Testis (tissue), 3 donors: ENCODE results near the gene SDCCAG8. TPM values are rescaled to one million over a fixed set of nuclear protein-coding genes. Genes with fewer than 3 reads are reported as not detected.

ENCODE experiments used
- DNase-seq: peaks from one replicate; pipeline ENCODE4 v3.0.0-alpha.2; 2019
- H3K27ac ChIP-seq, 2 donors: fragments of 200-600 bp; sonication (generic); one replicate each; pipeline ENCODE4 v1.5.1; 2019
- H3K27me3 ChIP-seq: fragments of 200-600 bp; sonication (generic); one replicate; pipeline ENCODE4 v1.5.1; 2019
- H3K36me3 ChIP-seq: fragments of 200-600 bp; sonication (generic); one replicate; pipeline ENCODE4 v1.5.1; 2017; ENCODE audit warnings: low read depth; ENCODE audit errors: missing control alignments
- H3K4me1 ChIP-seq: fragments of 200-600 bp; sonication (generic); one replicate; pipeline ENCODE4 v1.5.1; 2019
- H3K4me3 ChIP-seq, 2 donors: fragments of 200-600 bp; sonication (generic); one replicate each; pipeline ENCODE4 v1.5.1; 2017 to 2019
- H3K9me3 ChIP-seq: fragments of 200-600 bp; sonication (generic); one replicate; pipeline ENCODE4 v1.5.1; 2017
- POLR2A ChIP-seq: fragments of 450-650 bp; IDR thresholded peaks from one replicate; pipeline ENCODE4 v1.6.1; 2017; ENCODE audit warnings: antibody characterized with exemption, mild to moderate bottlenecking, moderate library complexity
- whole genome bisulfite sequencing, 2 donors: methylation state at CpG; one replicate each; pipeline ENCODE4 v1.1.5; 2018; 5-methylcytosine and 5-hydroxymethylcytosine counted together
- intact Hi-C: fragments of 100-400 bp; cut with DNase I; formaldehyde crosslinking; loops from one replicate; pipeline ENCODE4 v1.15.1; 2023; ENCODE audit warnings: low total_unique reads
- polyA plus RNA-seq: library from polyadenylated mRNA; stranded (reverse); fragments of 350-450 nt; fragmentation: Illumina TruSeq; extraction: RNeasy Lipid Tissue Mini Kit (QIAGEN cat#74804); gene quantifications from one replicate; pipeline ENCODE4 v1.2.3, GENCODE V29; 2014; ENCODE audit warnings: low read depth, low replicate concordance; ENCODE audit not compliant: insufficient read depth
- total RNA-seq, 2 donors: library from RNA; depleted of rRNA; stranded (reverse); fragments of >200 nt; gene quantifications; one replicate each; pipeline ENCODE4 v1.2.3, GENCODE V29; 2016
- TF ChIP-seq, protein P1 (sequence below), 3 experiments: fragments of 450-650 bp in 2 of 3; fragments of 200-600 bp in 1 of 3; sonication (generic) in 1 of 3; IDR thresholded peaks; one replicate each; pipeline ENCODE4 v1.5.1; 2016 to 2019; ENCODE audit warnings: antibody characterized with exemption in 3 of 3, mild to moderate bottlenecking in 2 of 3, moderate library complexity in 1 of 3

SDCCAG8 gene
- total and polyA plus RNA-seq, 3 donors from 2014 or later, result 21.9 to 45.4 (median 40.6) TPM

DNA sequence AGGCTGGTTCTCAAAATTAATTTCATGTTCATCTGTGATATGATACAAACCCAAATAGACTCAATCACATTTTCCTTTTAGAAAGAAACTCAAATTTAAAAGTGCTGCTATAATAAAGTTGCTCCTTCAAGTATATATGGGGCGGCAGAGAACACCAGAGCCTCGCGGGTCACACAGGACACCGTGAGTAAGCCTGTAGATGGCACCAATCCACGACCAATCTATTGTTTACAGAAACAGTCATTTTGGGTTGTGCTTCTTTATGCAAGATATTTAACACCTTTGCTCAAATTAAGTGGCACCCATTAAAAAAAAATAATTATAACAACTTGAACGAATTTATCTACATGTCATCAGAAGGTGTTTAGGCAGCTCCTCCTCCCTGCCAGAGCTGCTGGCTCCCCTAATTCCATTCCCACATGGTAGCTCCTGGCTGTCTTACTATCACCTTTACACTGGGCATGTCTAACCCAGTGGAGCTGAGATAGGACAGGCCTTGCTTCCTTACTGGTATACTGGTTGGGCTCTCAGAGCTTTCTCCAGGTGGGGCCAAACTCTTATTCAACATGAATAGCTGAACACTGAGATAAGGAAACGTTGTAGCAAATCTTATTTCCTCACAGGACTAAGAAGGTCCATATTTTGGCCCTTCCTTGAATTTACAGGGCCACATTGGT lies 287.0 kb downstream of the SDCCAG8 start:
- no peaks in the 10 kb centered on the region for H3K27me3 ChIP-seq
- TF ChIP-seq, protein P1, sequence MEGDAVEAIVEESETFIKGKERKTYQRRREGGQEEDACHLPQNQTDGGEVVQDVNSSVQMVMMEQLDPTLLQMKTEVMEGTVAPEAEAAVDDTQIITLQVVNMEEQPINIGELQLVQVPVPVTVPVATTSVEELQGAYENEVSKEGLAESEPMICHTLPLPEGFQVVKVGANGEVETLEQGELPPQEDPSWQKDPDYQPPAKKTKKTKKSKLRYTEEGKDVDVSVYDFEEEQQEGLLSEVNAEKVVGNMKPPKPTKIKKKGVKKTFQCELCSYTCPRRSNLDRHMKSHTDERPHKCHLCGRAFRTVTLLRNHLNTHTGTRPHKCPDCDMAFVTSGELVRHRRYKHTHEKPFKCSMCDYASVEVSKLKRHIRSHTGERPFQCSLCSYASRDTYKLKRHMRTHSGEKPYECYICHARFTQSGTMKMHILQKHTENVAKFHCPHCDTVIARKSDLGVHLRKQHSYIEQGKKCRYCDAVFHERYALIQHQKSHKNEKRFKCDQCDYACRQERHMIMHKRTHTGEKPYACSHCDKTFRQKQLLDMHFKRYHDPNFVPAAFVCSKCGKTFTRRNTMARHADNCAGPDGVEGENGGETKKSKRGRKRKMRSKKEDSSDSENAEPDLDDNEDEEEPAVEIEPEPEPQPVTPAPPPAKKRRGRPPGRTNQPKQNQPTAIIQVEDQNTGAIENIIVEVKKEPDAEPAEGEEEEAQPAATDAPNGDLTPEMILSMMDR (IDR thresholded peaks at IDR 0.05), result no peak
- no peak for TF ChIP-seq POLR2A
- no peak overlapping the region for H3K27ac ChIP-seq
- H3K4me1 ChIP-seq, result no peaks in the 10 kb centered on the region
- intact Hi-C loops, result no loop called here
- no peak for DNase-seq
- 80 to 82% methylated on average over 7 of the region's 7 CpGs for WGBS, 2 donors
- H3K36me3 ChIP-seq, result no peaks in the 10 kb centered on the region
- no peaks in the 10 kb centered on the region for H3K9me3 ChIP-seq
- H3K4me3 ChIP-seq, result no peak overlapping the region

DNA sequence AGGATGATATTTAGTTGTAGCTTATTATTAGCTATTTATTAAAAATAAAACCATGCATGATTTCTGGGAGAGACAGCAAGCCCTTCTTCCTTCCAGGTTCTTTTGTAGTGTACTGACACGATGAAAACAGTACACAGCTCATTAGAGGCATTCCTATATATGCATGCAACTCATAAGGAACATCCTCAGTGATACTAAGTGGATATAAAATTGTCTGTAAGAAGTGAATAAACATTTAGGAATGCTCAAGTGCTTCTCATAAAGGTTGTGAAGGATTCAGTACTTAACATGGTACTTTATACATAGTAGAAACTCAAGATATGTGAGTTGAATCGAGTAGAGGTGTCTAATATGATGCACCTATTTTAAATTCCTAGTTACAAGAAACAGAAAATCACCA lies 287.7 kb downstream of the SDCCAG8 start:
- H3K27me3 ChIP-seq, result no peaks in the 10 kb centered on the region

DNA sequence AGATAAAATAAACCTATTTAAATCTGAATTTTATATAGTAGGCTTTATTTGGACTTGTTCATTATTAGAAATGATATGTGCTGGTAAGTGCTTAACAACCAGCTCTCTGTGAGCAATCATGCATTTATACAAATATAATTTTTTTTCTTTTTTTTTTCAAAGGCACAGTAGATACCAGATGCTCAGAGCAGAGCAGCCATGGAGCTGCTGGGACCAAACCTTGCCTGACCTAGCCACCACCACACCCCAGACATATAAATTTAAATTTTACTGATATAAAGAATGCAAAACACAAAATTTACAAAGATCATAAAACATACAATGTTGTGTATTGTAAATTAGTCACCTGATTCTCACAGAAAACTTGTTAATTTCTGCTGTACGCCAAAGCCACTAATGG lies 290.6 kb downstream of the SDCCAG8 start:
- WGBS, 2 donors, result 0% methylated on average over 1 of the region's 1 CpG
- Histone ChIP-seq H3K9me3 (no peaks in the 10 kb centered on the region), H3K4me3 (no peak overlapping the region), H3K27ac (no peak overlapping the region), H3K27me3 (no peaks in the 10 kb centered on the region), H3K4me1 (no peaks in the 10 kb centered on the region), H3K36me3 (no peaks in the 10 kb centered on the region)
- no peak for DNase-seq
- TF ChIP-seq, protein P1 (IDR thresholded peaks at IDR 0.05), result no peak
- TF ChIP-seq POLR2A, result no peak
- intact Hi-C loops, result no loop called here

More for the DNA sequence above, 287.7 kb downstream of the SDCCAG8 start:
- intact Hi-C loops, result no loop called here
- 91 to 94% methylated on average over 2 of the region's 2 CpGs for WGBS, 2 donors
- DNase-seq, result no peak
- Histone ChIP-seq H3K27ac (no peak overlapping the region), H3K4me1 (no peaks in the 10 kb centered on the region), H3K9me3 (no peaks in the 10 kb centered on the region), H3K36me3 (no peaks in the 10 kb centered on the region), H3K4me3 (no peak overlapping the region)
- no peak for TF ChIP-seq POLR2A
- TF ChIP-seq, protein P1 (IDR thresholded peaks at IDR 0.05), result no peak

DNA sequence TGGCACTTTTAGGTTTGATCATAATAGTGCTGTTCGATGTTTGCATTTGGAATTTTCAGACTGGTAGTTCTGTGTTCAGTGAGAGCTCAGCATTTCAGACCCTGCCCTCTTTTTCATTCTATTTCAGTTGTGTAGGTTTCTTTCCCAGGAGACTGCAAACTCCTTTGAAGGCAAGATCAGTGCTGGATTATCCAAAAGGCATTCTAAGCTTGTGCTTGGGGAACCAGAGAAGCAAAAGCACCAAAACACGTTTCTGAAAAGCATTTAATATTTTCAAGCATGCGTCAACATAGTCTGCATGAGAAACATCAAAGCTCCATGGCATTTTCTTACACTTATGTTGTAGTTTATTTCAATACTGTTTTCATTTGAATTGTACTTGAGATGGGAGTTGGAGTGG lies 292.1 kb downstream of the SDCCAG8 start:
- WGBS, 2 donors, result 90 to 91% methylated on average over 3 of the region's 3 CpGs

More for the DNA sequence above, 292.1 kb downstream of the SDCCAG8 start:
- H3K9me3 ChIP-seq, result no peaks in the 10 kb centered on the region
- TF ChIP-seq, protein P1 (IDR thresholded peaks at IDR 0.05), result no peak
- no peak for TF ChIP-seq POLR2A
- intact Hi-C loops, result no loop called here
- no peaks in the 10 kb centered on the region for H3K27me3 ChIP-seq
- no peaks in the 10 kb centered on the region for H3K4me1 ChIP-seq
- no peak overlapping the region for H3K27ac ChIP-seq
- no peak overlapping the region for H3K4me3 ChIP-seq
- H3K36me3 ChIP-seq, result no peaks in the 10 kb centered on the region
- DNase-seq, result no peak
